ENCODE data around the gene RND3.

RND3 gene

GRCh38 chr2:150449856-150450255 is 37.6 kb downstream of the RND3 start:
- H3K4me3 ChIP-seq (replicated peaks; ENCODE audit: low read depth, low read length) = no peak overlapping the region
- no peak for DNase-seq (ENCODE audit: extremely low read depth, low read depth)
- no peak for TF ChIP-seq CTCF (IDR thresholded peaks at IDR 0.05; ENCODE audit: low read depth, low read length, missing control alignments)

- no peak for DNase-seq (ENCODE audit: extremely low read depth, low read depth)
- no peak for TF ChIP-seq CTCF (IDR thresholded peaks at IDR 0.05; ENCODE audit: low read depth, low read length, missing control alignments)
- H3K4me3 ChIP-seq (replicated peaks; ENCODE audit: low read depth, low read length) = no peak overlapping the region
Observed at GRCh38 chr2:150445398-150445797, 42.1 kb downstream of the RND3 start.

GRCh38 chr2:150442484-150442883 is 45.0 kb downstream of the RND3 start:
- H3K4me3 ChIP-seq (replicated peaks; ENCODE audit: low read depth, low read length) = no peak overlapping the region
- TF ChIP-seq CTCF (IDR thresholded peaks at IDR 0.05; ENCODE audit: low read depth, low read length, missing control alignments) = no peak
- DNase-seq (ENCODE audit: extremely low read depth, low read depth) = no peak

DNA sequence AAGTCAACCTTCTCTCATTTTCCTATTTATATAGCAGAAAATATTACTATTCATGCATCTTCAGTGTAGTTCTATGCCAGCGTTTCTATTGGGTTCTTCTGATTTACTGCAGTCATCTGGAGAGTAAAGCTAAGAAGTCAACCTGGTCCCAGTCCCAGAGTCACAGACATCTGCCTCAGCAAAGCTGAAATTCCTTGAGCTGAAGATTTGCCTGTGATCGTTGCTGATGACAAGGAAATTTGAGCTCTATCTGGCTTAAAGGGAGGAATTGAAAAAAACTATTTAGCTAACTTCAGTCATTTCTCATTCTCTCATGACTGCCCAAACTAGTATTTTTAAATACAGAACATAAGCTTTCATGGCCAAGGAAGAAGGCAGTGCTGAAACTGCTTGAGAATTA is 45.7 kb downstream of the RND3 start:
- no peak overlapping the region for H3K4me3 ChIP-seq (replicated peaks; ENCODE audit: low read depth, low read length)
- no peak for DNase-seq (ENCODE audit: extremely low read depth, low read depth)
- TF ChIP-seq CTCF (IDR thresholded peaks at IDR 0.05; ENCODE audit: low read depth, low read length, missing control alignments) = no peak

- H3K4me3 ChIP-seq (replicated peaks; ENCODE audit: low read depth, low read length) = no peak overlapping the region
- no peak for TF ChIP-seq CTCF (IDR thresholded peaks at IDR 0.05; ENCODE audit: low read depth, low read length, missing control alignments)
- DNase-seq (ENCODE audit: extremely low read depth, low read depth) = no peak
Observed at GRCh38 chr2:150441226-150441625, 46.2 kb downstream of the RND3 start.

GRCh38 chr2:150438654-150439053 is 48.8 kb downstream of the RND3 start:
- no peak for TF ChIP-seq CTCF (IDR thresholded peaks at IDR 0.05; ENCODE audit: low read depth, low read length, missing control alignments)
- H3K4me3 ChIP-seq (replicated peaks; ENCODE audit: low read depth, low read length) = no peak overlapping the region
- no peak for DNase-seq (ENCODE audit: extremely low read depth, low read depth)

DNA sequence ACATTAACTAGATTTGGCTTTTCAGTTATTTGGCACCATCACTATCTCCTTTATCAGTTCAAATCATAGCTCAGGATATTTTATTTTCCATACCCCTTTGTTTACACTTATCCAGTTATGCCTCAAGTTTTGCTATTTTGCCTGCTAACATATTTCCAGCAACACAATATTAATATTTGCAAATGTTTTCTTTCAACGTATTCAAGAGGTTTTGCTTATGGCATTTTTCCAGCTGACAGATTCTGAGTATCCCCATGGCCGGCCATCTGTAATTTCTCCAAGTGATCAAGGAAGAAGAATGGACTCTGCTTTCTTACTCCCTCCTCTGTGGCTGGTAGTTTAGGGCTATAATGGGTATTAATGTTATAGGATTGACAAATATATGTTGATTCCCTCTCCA is 49.4 kb downstream of the RND3 start:
- TF ChIP-seq CTCF (IDR thresholded peaks at IDR 0.05; ENCODE audit: low read depth, low read length, missing control alignments) = no peak

More for the DNA sequence above, 49.4 kb downstream of the RND3 start:
- no peak overlapping the region for H3K4me3 ChIP-seq (replicated peaks; ENCODE audit: low read depth, low read length)
- DNase-seq (ENCODE audit: extremely low read depth, low read depth) = no peak
